Endothelial cell of umbilical vein (primary cell): ENCODE results near the gene ZNF460. TPM values are rescaled to one million over a fixed set of nuclear protein-coding genes. Genes with fewer than 3 reads are reported as not detected.

Source experiments
- BruUV-seq: library from RNA; stranded (reverse); fragments of 400-500 nt; replicated peaks from 2 replicates; lab custom pipeline; 2021; lab: Mats Ljungman, UMichigan
- CTCF ChIA-PET: fragments of 300-600, 350-600 bp; sonication (Branson Sonifier 250); formaldehyde crosslinking; loops from one replicate; lab custom pipeline; 2021; ENCODE audit warnings: antibody characterized with exemption, inconsistent platforms; lab: Charles Lee
- POLR2A ChIA-PET: fragments of 300-600, 350-600 bp; sonication (Branson Sonifier 250); formaldehyde crosslinking; loops from one replicate; lab custom pipeline; 2021; ENCODE audit warnings: antibody characterized with exemption, inconsistent platforms; lab: Charles Lee
- DNase-seq: peaks from one replicate; pipeline ENCODE4 v3.0.0-alpha.2; 2011; ENCODE audit warnings: low read depth, low spot score
- FAIRE-seq: peaks from 2 replicates; lab custom pipeline; 2011; peaks lifted over from hg19 to GRCh38; lab: Jason Lieb, UNC
- H2AFZ ChIP-seq: 2 replicates; pipeline ENCODE4 v1.6.0; 2012; ENCODE audit warnings: low read depth, low read length, control low read depth, inconsistent platforms
- H3K27ac ChIP-seq: 2 replicates; pipeline ENCODE4 v1.5.1; 2011; ENCODE audit warnings: low read depth, mild to moderate bottlenecking, control low read depth, low read length, moderate library complexity; ENCODE audit not compliant: insufficient read depth
- H3K27me3 ChIP-seq, 2 experiments: 2 replicates each; pipeline versions ENCODE4 v1.6.0 to v1.6.1; 2011; ENCODE audit warnings: low read length in 2 of 2, mixed read lengths in 1 of 2; ENCODE audit not compliant: control insufficient read depth in 2 of 2, insufficient read depth in 2 of 2
- H3K36me3 ChIP-seq, 2 experiments: 2 replicates in 1 of 2; 3 replicates in 1 of 2; pipeline ENCODE4 v1.5.1; 2011; ENCODE audit warnings: low read length in 2 of 2, mild to moderate bottlenecking in 1 of 2, moderate library complexity in 1 of 2; ENCODE audit not compliant: control insufficient read depth in 2 of 2, insufficient read depth in 2 of 2; ENCODE audit errors: extremely low read depth in 1 of 2
- H3K4me1 ChIP-seq: 3 replicates; pipeline ENCODE4 v1.5.1; 2011; ENCODE audit warnings: mild to moderate bottlenecking, low read length; ENCODE audit not compliant: control insufficient read depth, insufficient read depth; ENCODE audit errors: extremely low read depth
- H3K4me2 ChIP-seq: 2 replicates; pipeline ENCODE4 v1.6.1; 2011; ENCODE audit warnings: low read length, control low read depth, mixed read lengths; ENCODE audit not compliant: insufficient read depth
- H3K4me3 ChIP-seq, 3 experiments: fragments of 200-600 bp in 1 of 3; sonication (generic), shearing (Covaris generic) in 1 of 3; replicated peaks in 1 of 3; 2 replicates each; pipeline ENCODE4 v1.5.1; 2011 to 2016; ENCODE audit warnings: control low read depth in 3 of 3, low read length in 3 of 3, mild to moderate bottlenecking in 2 of 3, inconsistent platforms in 1 of 3, low read depth in 1 of 3, moderate library complexity in 1 of 3; ENCODE audit not compliant: insufficient read depth in 1 of 3
- H3K79me2 ChIP-seq: 2 replicates; pipeline ENCODE4 v1.6.0; 2012; ENCODE audit warnings: low read length, inconsistent platforms; ENCODE audit not compliant: control insufficient read depth, insufficient read depth
- H3K9ac ChIP-seq: replicated peaks from 2 replicates; pipeline ENCODE3; 2011; ENCODE audit warnings: low read length, control low read depth; ENCODE audit not compliant: insufficient read depth; ENCODE audit errors: extremely low read depth
- H3K9me1 ChIP-seq: replicated peaks from 3 replicates; pipeline ENCODE4 v1.6.0; 2011; ENCODE audit warnings: mild to moderate bottlenecking, low read length; ENCODE audit not compliant: control insufficient read depth, insufficient read depth; ENCODE audit errors: extremely low read depth
- H3K9me3 ChIP-seq: replicated peaks from 2 replicates; pipeline ENCODE4 v1.5.1; 2012; ENCODE audit warnings: low read length, inconsistent platforms; ENCODE audit not compliant: control insufficient read depth, insufficient read depth
- H4K20me1 ChIP-seq: replicated peaks from 2 replicates; pipeline ENCODE3; 2011; ENCODE audit warnings: mild to moderate bottlenecking, low read length; ENCODE audit not compliant: control insufficient read depth, insufficient read depth; ENCODE audit errors: extremely low read depth
- CTCF ChIP-seq, 2 donors: IDR thresholded peaks; 1 replicate in 1 of 2; 2 replicates in 1 of 2; pipeline ENCODE4 v1.5.1; 2011; ENCODE audit warnings: low read length in 2 of 2, mild to moderate bottlenecking in 2 of 2, moderate library complexity in 2 of 2, control low read depth in 1 of 2, inconsistent platforms in 1 of 2, low read depth in 1 of 2; ENCODE audit not compliant: insufficient read depth in 1 of 2; ENCODE audit errors: extremely low read depth in 1 of 2
- EZH2 ChIP-seq: IDR thresholded peaks from 2 replicates; pipeline ENCODE4 v1.6.1; 2012; ENCODE audit warnings: borderline replicate concordance, low read depth, mild to moderate bottlenecking, moderate library complexity, low read length, inconsistent platforms; ENCODE audit not compliant: severe bottlenecking
- FOS ChIP-seq: IDR thresholded peaks from 2 replicates; pipeline ENCODE4 v1.6.1; 2011; ENCODE audit warnings: mild to moderate bottlenecking, low read length, moderate library complexity, borderline replicate concordance; ENCODE audit not compliant: insufficient read depth
- GATA2 ChIP-seq: IDR thresholded peaks from 2 replicates; pipeline ENCODE4 v1.7.0; 2011; ENCODE audit warnings: low read depth, mild to moderate bottlenecking, moderate library complexity, mixed read lengths, low read length; ENCODE audit not compliant: insufficient read length, insufficient read depth
- JUN ChIP-seq: IDR thresholded peaks from 2 replicates; pipeline ENCODE4 v1.6.1; 2011; ENCODE audit warnings: borderline replicate concordance, low read depth; ENCODE audit not compliant: insufficient read length, insufficient read depth
- MAX ChIP-seq: IDR thresholded peaks from 2 replicates; pipeline ENCODE4 v1.6.1; 2011; ENCODE audit not compliant: insufficient read depth, insufficient read length
- MYC ChIP-seq: IDR thresholded peaks from one replicate; pipeline ENCODE4 v1.6.1; 2011; ENCODE audit warnings: mild to moderate bottlenecking, low read depth, low read length
- POLR2A ChIP-seq: IDR thresholded peaks from 2 replicates; pipeline ENCODE4 v1.6.1; 2012; ENCODE audit warnings: low read depth, mild to moderate bottlenecking, control low read depth, low read length
- POLR2AphosphoS5 ChIP-seq: IDR thresholded peaks from 2 replicates; pipeline ENCODE4 v1.6.1; 2012; ENCODE audit warnings: low read depth, mild to moderate bottlenecking, control low read depth, low read length, moderate library complexity; ENCODE audit not compliant: insufficient read depth
- dilution Hi-C: fragments of 300-500 bp; cut with MboI; formaldehyde crosslinking; loops from one replicate; pipeline ENCODE4 v1.15.0; 2019; ENCODE audit warnings: low sequenced_read_pairs; ENCODE audit not compliant: extremely low pct_ligation_motif_present
- intact Hi-C: fragments of 100-400 bp; cut with micrococcal nuclease; formaldehyde crosslinking; loops from one replicate; pipeline ENCODE4 v1.10.0; 2022
- polyA plus RNA-seq, 4 experiments: library from polyadenylated mRNA; depleted of rRNA in 3 of 4; stranded (reverse) in 3 of 4; unstranded in 1 of 4; fragments of >200 nt; gene quantifications; 2 replicates each; pipeline versions ENCODE4 v1.2.1 to v1.2.3, GENCODE V29; 2011 to 2012; ENCODE audit warnings: missing spikeins in 1 of 4
- total RNA-seq: library from RNA; stranded (reverse); gene quantifications from 2 replicates; pipeline ENCODE4 v1.2.3, GENCODE V29; 2021

ZNF460 gene
- total and polyA plus RNA-seq, 2 donors (not counting 3 experiments of a cell fraction or from before 2014, with no cell fraction given), result 4.5 to 26.9 TPM

GRCh38 chr19:57271280-57271679 lies 9.0 kb upstream of the ZNF460 start:
- Histone ChIP-seq H3K9me3 (no peaks in the 10 kb centered on the region), H3K79me2 (no peaks in the 10 kb centered on the region), H2AFZ (no peak overlapping the region), H3K27ac (no peak overlapping the region), H3K9me1 (no peaks in the 10 kb centered on the region), H3K27me3 (no peaks in the 10 kb centered on the region), H3K4me1 (no peaks in the 10 kb centered on the region), H3K9ac (no peak overlapping the region), H3K4me2 (no peak overlapping the region), H4K20me1 (no peaks in the 10 kb centered on the region), H3K4me3 (no peak overlapping the region), H3K36me3 (no peaks in the 10 kb centered on the region)
- TF ChIP-seq MAX, result no peak
- TF ChIP-seq MYC, result no peak
- no peak for TF ChIP-seq POLR2A
- no peak for TF ChIP-seq EZH2
- TF ChIP-seq GATA2, result no peak
- no peak for TF ChIP-seq JUN
- no peak for TF ChIP-seq POLR2AphosphoS5
- TF ChIP-seq FOS, result no peak
- no peak for TF ChIP-seq CTCF (IDR thresholded peaks at IDR 0.05; ENCODE audit: extremely low read depth in 1 of 2, insufficient read depth in 1 of 2, low read depth in 1 of 2, low read length in 2 of 2)
- dilution Hi-C loops, result no loop called here
- FAIRE-seq (no peak), DNase-seq (no peak)
- ChIA-PET POLR2A (no interaction called here), CTCF (no interaction called here)
- intact Hi-C loops, result no loop called here
- no TSS peak for BruUV-seq
